Measurements from ENCODE around the gene ANAPC15. TPM values are rescaled to one million over a fixed set of nuclear protein-coding genes. Genes with fewer than 3 reads are reported as not detected.
A peak's percentile ranks its signal among the peaks of the same experiment; 100 is the strongest.

Gene ANAPC15
- total RNA-seq, 1 donor from 2014 or later: 46.1 TPM

DNA sequence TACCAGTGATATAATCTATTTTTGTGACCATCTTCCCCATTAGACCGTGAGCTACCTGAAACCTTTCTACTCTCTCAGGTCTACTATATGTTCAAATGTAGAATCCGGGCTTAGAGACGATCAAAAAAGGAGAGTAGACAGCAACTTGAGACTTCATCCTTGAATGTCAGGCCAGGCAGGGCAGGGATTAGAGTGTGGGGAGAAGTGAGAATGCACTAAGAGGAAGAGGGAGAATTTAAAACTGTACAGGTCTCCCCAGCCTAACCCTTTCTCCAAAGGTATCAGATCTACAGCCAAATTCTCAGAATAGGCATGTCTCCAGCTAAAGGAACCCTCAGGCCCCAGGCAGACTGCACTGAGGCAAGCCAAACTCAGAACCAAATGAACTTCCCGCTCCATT, 10.3 kb downstream of the ANAPC15 start:
- ATAC-seq (no peak), DNase-seq (ENCODE audit: missing footprints) (no peak)
- intact Hi-C loops (cut with DNase I): loop anchor here (2.0 kb wide), 2 partner anchors 61 to 121 kb away; no protein-coding TSS in a partner anchor

DNA sequence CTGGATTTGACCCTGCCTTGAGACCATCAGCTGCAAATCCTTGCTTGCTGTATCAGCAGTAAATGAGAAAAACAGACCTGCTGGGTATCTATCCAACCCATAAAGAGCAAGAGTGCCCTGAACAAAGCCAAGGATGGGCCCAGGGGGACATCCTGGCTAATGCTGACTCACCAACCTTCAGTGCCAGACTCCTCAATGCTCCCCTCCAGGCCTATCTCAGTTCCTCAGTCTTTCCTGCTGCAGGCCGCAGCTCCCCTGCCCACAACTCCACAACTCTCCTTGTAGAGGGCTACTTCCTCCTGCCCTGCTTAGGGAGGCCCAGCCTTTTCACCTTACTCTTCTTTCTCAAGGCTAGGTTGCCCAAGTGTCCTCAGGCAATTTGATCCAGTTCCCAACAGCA, 12.0 kb downstream of the ANAPC15 start:
- ATAC-seq (no peak), DNase-seq (ENCODE audit: missing footprints) (no peak)
- intact Hi-C loops (cut with DNase I): no loop called here

DNA sequence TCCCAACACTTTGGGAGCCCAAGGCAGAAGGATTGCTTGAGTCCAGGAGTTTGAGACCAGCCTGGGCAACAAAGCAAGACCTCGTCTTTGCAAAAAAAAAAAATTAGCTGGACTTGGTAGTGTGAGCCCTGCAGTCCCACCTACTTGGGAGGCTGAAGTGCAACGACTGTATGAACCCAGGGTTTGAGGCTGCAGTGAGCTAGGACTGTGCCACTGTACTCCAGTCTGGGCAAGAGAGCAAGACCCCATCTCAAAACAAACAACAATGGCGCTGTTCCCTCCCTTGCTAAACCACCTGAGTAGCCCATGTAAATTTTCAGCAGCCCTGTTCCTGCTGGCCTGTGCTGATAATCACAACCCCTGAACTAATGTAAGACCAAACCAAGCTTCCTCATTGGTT, 12.5 kb downstream of the ANAPC15 start:
- DNase-seq (ENCODE audit: missing footprints) (no peak), ATAC-seq (no peak)
- intact Hi-C loops (cut with DNase I): no loop called here

DNA sequence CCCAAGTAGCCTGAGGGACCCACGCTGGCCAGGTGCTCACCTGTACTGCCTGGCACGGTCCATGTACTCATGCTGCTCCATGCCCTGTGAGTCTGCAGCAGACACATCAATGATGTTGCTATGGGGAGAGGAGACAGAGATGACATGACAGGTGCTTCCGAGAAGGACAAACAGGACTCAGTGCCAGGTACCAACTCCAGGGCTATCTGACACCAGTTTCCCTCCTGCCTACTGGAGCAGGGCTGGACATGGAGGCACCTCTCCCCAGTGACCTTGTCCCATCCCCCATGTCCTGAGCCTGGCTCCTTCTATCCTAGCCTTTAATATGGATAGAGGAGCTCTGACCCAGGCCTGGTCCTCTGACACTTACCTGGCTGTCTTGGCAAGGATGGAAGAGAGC, 13.8 kb downstream of the ANAPC15 start:
- intact Hi-C loops (cut with DNase I): no loop called here
- no peak for DNase-seq (ENCODE audit: missing footprints)
- no peak for ATAC-seq

DNA sequence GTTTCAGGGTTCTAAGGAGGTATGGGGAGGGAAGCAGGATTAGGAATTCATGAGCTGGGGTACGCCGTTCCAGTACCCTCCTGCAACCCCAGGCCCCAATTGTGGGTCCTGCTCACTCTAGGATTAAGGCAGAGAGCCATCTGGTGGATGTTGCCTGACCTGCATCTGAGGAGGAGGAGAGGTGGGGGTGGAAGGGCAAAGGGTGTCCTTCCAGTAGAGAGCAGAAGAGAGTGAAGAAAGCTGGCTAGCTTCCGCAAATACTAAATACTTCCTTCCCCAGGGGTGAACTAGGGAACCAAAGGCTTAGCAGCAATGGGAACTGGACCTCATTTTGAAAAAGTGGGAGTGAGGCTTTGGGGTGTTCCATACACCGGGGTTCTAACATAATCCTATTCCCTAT, 21.2 kb downstream of the ANAPC15 start:
- DNase-seq (ENCODE audit: missing footprints) (peak; percentile 76), ATAC-seq (peak; percentile 89)
- intact Hi-C loops (cut with DNase I): loop anchor here (1.0 kb wide), 1 partner anchor 66 kb away; no protein-coding TSS in a partner anchor

DNA sequence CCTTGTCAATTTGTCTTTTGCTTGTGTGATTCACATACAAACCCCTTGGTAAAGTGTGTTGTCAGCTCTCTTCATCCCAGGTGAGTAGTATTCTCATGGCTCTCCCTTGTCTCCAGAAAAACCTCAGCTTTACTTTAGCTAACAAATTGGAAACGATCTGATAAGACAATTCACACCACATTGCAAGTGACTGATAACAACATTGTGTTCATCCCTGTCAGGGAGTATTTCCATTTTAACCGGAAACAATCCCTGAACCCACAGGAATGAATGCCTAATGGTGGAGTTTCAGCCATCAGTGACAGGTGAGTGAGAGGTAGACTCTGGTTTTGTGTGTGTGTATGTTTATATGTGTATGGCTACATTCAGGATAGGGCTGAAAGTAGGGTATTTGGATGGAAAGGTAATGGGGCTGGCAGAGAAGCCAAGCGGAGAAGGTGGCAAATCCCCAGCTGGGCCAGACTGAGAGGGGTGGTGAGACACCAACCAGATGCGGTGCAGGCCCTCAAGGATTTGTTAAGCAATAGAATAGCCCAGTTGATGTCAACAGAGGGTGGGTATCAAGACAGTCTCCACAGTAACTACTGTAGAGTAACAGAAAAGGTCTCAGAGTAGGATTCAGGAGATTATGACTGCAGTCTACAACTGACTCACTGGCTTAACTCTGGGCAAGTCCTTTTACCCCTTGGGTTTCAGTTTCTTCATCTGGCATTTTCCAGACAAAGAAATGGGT, 24.3 kb downstream of the ANAPC15 start:
- intact Hi-C loops (cut with DNase I): no loop called here
- no peak for DNase-seq (ENCODE audit: missing footprints)
- no peak for ATAC-seq

DNA sequence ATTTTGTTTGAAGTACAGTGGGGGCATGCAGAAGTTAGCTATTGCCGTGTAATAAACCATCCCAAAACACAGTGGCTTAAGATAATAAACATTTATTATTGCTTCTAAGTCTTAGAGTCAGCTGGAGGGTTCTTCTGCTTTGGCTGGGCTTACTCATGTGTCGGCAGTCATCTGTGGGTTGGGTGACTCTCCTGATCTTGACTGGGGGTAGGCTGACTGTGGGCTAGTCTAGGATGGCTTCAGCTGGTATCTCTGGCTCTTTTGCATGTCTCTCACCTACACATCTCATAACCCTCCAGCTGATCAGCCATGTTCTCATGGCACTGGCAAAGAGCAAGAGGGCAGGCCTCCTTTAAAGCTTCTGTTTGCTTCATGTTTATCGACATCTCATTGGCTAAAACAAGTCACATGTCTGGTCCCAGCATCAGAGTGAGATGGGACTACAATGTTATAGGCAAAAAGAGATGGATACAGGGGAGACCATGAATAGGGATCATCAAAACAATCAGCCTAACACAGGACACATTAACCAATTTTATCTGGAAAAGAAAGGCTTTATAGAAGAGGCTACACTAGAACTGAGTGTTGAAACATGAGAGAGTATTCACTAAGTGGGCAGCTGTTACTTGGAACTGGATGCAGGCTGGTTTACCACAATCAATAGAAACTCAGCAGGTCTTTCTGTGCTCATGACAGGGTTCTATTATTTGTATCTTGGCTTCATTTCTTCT, 26.7 kb downstream of the ANAPC15 start:
- intact Hi-C loops (cut with DNase I): no loop called here
- ATAC-seq: no peak
- DNase-seq (ENCODE audit: missing footprints): no peak

DNA sequence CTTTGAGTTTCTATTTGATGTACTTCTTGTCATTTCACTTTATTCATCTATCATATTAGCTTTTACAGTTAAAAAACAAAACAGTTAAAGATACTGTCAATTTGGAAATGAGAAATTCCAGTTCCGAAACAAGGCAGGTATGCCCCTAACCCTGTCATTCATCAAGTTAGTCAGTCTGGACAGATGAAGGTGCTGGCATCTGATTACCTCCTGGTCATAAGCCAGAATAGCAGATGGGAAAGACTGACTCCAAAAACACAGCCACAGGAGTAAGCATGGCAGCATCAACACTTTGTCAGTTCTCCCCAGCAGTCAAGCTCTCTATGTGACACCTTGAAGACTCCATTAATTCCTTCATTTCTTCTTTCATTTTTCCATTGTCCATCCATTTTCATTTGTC, 27.5 kb downstream of the ANAPC15 start:
- intact Hi-C loops (cut with DNase I): no loop called here
- no peak for ATAC-seq
- DNase-seq (ENCODE audit: missing footprints): no peak

DNA sequence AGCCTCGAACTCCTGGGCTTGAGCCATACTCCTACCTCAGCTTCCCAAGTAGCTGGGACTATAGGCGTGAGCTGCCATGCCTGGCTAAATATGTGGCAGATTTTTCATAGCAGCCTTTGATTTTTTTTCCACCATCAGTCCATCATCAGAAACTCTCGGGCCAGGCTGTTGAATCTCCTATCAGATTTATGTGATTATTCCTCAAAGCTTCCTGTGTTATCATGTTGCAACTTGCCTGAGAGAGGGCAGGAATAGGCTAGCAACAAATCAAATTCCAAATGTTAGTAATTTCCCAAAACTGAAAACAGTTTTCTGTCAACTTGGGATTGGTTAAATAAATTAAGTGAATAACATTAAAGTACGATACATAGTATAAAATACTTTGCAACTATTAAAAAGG, 28.4 kb downstream of the ANAPC15 start:
- intact Hi-C loops (cut with DNase I): no loop called here
- ATAC-seq (no peak), DNase-seq (ENCODE audit: missing footprints) (no peak)

DNA sequence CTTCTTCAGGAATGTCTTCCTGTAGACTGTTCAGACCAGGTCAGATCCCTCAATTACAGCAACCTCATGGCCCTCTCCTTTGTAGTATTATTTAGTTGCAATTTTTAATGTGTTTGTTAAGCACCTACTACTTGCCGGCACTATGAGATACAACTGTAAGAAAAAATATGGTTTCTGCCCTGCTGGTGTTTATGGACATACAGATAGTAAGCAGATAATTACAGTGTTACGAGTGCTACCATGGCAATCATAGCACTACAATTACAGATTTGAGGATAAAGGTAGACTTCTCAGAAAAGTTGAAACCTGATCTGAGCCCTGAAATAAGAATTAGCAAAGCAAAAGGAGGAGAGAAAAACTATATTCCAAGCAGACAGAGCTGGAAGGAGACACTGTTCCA, 29.1 kb downstream of the ANAPC15 start:
- ATAC-seq (no peak), DNase-seq (ENCODE audit: missing footprints) (no peak)
- intact Hi-C loops (cut with DNase I): no loop called here

DNA sequence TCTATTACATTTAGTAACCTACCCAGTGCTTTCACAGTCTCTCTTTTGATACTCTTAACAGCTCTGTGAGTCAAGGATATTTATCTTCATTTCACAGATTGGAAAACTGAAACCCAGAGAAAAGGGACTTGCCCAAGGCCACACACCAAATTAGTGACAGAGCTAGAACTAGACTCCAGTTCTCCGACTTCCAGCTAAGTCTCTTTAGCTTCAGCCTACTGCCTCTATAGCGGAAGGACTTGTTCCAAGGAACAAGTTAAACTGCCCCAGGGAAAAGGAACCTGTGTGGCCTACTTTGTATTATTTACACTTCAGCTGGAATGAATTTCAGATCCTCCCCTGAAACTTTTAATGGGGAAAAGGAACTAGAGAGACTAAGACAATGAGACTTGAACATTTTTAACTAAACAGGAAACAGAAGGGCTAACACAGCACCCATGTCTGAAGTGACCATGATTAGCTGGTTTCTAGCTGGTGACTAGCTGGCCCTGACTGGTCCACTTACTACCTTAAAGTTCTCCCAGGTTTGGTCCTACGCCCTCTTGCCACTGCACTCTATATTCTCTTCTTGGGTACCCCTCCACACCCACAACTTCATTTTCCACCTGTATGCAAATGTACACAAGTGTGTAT, 30.6 kb downstream of the ANAPC15 start:
- intact Hi-C loops (cut with DNase I): no loop called here
- DNase-seq (ENCODE audit: missing footprints) (no peak), ATAC-seq (no peak)

DNA sequence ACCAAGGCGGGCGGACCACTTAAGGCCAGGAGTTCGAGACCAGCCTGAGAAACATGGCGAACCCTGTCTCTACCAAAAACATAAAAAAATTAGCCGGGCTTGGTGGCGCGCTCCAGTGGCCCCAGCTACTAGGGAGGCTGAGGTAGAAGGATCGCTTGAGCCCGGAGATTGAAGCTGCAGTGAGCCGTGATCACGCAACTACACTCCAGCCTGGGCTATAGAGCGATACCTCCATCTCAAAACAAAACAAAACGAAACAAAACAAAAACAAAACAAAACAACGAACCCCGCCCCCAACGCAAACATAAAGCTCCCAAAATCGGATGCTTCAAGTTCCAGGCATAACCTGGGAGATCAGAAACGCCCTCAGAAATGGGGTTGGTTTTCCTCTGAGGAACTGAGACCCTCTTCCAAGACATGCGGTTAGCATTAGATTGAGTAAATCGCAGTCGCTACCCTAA, 31.3 kb downstream of the ANAPC15 start:
- ATAC-seq (no peak), DNase-seq (ENCODE audit: missing footprints) (no peak)
- intact Hi-C loops (cut with DNase I): no loop called here

DNA sequence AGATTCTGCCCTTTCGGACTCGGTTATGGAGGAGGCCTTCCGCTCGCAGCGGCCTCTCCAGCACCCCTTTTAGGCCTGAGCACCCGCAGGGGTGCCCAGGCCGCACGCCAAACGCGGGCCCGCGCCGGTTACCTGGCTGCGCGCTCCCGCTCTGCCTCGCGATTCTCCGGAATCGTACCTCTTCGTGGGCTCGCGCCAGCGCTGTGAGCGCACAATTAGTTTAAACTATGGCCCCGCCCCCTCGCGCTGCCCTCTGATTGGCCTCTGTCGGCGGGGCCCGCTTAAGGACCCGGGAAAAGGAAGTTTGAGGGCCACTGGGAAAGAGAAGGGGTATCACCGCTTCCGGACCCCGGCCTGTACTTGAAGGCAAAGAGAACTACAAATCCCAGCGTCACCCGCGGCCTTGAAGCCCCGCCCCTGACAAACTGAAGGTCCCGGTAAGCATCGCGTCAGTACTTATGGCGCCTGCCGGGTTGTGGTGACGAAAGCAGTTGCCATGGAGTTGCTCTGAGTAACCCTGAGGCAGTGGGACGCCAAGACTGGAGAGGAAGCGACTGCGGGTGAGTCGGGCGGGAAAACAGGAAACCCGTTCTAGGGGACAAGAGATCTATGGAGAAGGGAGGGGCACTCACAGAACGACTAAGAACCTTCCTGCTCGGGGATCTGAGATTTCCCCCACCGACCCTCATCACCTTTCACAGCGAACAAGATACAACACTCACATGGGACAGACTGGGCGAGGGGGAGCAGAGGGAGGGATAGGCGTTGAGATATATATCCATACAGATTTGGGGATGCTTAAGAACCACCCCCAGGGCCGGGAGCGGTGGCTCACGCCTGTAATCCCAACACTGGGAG, 31.9 kb downstream of the ANAPC15 start, which contains the start of the genes LRRC51 and NUMA1:
TSS of gene LRRC51 (plus strand) at position 525 of the 858 bp plus-strand sequence. CDS start 8,234 bp downstream, outside the sequence.
TSS of gene NUMA1 (minus strand) at position 217 of the 858 bp plus-strand sequence. CDS start 44,599 bp downstream, outside the sequence.
- DNase-seq (ENCODE audit: missing footprints) (peak; percentile 100), ATAC-seq (peak; percentile 98)
- intact Hi-C loops (cut with DNase I): loop anchor here (1.0 kb wide), 2 partner anchors 32 to 39 kb away; partner anchors contain the start of gene ANAPC15

DNA sequence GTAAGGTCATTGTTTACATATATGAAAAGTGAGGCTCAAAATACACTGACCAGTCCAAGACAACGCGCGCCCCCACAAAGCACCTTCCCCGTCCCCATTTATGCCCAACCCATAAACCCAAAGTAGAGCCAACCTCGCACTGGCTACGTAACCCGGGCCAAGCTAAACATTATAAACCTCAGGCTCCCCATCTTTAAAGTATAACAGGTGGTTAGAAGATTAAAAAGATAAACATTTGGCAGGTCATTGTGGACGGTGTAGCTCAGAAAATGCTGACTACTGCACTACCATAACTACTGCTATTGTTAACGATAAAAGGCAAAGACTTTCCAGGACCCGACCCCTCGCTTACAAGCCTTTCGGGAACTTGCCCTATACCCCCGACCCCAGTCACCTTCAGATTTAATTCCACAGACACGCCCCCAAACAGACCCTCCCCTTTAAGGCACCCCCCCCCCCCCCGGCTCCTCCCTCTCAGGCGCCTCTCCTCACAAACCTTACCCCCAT, 32.6 kb downstream of the ANAPC15 start:
- intact Hi-C loops (cut with DNase I): loop anchor here (1.0 kb wide), 2 partner anchors 32 to 39 kb away; partner anchors contain the start of gene ANAPC15
- ATAC-seq: peak; percentile 2
- no peak for DNase-seq (ENCODE audit: missing footprints)

DNA sequence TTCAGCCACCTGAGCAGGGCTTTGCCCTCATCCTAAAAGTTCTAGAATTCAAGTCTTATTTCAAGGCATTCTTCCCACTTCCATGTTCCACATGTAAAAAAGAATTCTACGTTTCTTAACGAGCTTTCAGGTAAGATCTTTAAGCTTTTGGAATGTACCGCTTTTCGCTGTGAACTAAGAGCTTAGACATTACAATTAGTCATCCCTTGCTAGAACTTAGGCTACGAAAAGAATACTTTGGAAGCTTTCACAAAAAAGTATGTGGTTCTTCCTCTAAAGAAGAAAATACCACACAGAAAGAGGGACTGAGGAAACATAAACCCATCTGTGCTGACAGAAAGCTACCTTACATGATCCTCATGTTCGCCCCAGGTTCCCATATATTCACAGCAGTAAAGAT, 34.0 kb downstream of the ANAPC15 start:
- intact Hi-C loops (cut with DNase I): no loop called here
- DNase-seq (ENCODE audit: missing footprints): no peak
- ATAC-seq: no peak

DNA sequence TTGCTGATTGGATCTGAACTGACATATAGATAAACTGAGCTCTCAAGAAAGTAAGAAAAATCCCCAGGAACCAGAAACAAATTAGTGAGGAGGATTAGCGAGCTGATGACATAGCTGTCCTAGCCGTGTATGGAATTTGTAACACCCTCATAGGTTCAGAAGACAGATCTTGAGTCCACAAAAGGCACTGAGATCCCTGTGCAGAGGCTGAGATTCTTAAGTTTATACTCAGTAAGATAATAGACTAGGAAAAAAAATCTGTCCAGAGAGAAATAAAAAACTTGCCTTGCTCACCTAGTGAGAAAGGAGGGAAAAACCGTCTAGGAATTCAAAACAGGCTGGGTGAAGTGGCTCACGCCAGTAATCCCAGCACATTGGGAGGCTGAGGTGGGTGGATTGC, 36.7 kb downstream of the ANAPC15 start:
- ATAC-seq (no peak), DNase-seq (ENCODE audit: missing footprints) (no peak)
- intact Hi-C loops (cut with DNase I): no loop called here

DNA sequence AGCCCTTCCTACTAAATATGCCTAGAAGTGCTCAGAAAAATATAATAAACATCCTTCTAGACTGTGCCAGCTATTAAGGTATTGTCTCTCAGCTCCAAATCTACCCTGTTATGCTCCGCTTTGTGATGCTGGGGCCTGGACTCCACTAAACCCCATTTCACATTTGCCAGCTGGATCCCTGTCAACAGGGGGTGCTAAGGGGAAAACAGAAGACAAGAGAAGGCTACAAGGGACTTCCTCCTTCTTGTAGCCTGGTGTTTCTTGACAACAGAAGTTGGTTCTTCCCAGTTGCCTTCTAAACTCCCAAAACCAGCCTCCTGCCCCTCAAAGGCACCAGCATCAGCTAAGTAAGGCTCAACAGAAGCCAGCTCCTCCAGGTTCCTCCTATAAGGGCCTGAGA, 37.4 kb downstream of the ANAPC15 start:
- intact Hi-C loops (cut with DNase I): no loop called here
- no peak for ATAC-seq
- no peak for DNase-seq (ENCODE audit: missing footprints)

DNA sequence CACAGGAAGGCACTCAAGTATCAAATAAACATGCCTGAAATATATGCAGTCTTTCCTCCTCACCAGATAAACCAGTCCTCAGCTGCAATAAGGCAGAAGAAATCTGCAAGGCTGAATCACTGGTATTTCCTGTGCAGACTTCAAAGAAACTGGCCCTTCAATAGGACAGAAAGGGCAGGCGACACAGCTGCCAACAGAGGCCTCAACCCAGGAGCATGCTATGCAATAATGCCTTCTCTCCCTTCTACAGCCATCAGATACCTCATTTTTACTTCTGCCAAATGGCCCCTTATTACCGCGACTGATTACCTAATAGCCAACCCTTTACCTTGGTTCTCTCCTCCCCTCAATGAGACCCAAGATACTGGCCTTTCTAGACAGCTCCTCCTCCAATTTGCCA, 40.1 kb downstream of the ANAPC15 start:
- ATAC-seq (no peak), DNase-seq (ENCODE audit: missing footprints) (no peak)
- intact Hi-C loops (cut with DNase I): no loop called here
